NCI-H345 treated with DMSO at 0.1 percent for 48 hours (cell line): ENCODE measurements around the gene CDKN2AIP.
"Not testable (repeated sequence)": the region's sequence is repeated elsewhere in the genome, so short reads cannot be mapped to it uniquely, and the experiment has no call there.

Experiments used
- DNase-seq: peaks from one replicate; lab custom pipeline; 2025; ENCODE audit not compliant: unreplicated experiment; lab: John Stamatoyannopoulos, UW

CDKN2AIP gene

DNA sequence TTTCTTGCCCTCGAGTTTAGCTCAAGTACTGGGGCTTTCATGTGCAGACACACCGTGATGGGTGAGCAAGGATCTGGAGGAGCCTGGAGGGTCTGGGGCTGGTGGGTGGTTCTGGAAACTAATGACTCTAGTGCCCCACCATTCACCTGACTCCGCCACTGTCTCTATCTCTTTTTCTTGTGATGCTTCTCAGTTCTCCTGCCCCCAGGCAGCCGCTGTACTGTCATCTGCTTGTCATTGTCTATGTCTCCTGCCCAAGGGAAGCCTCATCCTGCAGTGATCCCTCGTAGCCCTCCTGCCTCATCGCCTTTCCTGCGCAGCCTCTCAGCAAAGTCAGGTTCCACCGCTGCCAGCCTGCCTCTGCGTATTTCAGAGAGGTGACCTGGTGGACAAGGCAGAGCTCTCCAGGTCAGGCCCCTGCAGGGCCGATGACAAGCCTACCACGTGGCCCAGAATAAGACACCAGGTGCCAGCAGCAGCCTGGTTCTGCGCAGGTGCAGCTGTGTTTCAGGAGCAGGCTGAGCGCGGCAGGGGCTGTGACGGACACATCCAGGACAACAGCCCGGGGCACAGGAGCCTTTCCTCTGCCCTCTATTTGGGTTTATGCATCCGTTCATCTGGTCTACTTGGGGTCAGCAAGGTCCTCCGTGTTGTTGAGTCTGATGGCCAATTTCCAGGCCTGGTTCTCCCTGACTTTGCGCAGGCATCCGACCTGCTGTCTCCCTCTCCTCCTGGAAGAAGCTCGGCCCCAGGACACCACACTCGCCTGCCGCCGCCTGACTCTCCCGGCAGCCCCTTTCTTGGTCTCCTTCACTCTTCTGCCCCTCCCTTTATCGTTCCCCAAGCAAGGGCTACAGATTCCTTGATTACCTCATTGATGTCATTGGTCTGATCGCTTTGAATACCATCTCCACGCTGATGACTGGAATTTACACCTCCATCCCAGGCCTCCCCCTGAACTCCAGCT is 30.9 kb upstream of the CDKN2AIP start:
- DNase-seq = no peak

DNA sequence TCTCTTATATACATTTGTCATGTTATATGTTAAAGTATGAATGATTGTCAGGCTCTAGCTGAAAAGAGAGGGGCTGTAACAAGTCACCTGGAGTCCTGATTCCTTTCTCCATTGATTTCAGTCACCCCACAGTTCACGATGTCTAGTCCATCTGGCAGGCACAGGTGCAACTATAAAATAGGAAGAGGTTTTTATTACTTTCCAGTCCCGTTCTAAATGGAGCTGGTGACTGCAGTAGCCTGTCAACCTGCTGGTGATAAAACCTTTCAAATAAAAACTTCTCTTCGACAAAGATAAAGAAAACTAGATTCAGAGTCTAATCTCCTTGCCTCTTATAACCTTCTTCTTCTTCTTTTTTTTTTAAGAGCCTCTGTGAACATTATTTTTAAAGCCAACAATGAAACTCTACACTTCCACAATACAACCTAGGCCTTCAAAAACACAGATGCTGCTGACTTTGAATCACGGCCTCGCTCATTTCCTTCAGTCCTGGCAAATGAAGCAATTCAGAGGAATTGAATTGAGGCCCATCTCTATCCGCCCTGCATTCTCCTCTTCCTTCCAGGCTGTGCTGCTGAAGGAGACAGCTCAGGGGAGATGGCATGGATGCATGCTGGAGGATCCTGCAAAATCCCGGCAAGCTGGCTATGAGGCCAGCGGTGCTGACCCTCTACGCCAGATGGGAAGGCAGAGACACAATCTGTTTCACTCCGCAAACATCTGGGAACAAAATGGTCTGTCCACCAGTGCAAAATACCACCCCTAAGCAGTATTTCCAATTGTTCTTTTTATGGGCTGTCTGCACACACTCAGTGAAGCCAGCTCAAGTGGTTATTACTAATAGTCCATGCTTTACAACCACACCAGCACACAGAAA is 27.3 kb upstream of the CDKN2AIP start:
- no peak for DNase-seq

DNA sequence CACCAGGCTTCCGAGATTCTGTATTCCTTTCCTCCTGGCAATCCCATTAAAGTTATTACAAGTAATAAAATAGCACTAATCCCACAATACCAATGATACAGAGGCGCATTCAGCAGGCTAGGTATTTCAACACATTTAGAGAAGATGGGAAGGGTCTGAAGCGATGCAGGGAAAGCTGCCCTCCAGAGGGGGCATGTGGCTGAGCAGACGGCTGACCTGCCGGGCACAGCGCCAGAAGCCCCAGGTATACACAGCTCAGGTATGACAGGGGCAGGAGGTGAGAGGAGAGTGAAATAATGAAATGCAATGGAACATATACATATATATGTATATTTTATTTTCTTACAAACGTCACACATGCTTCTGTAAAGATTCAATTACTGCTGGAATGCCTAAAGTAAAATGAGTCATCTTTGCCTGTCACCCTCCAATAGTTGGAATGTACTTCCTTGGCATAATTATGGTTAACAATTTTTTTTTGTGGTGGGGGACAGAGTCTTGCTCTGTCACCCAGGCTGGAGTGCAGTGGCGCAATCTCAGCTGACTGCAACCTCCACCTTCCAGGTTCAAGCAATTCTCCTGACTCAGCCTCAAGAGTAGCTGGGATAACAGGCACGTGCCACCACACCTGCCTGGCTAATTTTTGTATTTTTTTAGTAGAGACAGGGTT is 21.3 kb upstream of the CDKN2AIP start:
- no peak for DNase-seq

DNA sequence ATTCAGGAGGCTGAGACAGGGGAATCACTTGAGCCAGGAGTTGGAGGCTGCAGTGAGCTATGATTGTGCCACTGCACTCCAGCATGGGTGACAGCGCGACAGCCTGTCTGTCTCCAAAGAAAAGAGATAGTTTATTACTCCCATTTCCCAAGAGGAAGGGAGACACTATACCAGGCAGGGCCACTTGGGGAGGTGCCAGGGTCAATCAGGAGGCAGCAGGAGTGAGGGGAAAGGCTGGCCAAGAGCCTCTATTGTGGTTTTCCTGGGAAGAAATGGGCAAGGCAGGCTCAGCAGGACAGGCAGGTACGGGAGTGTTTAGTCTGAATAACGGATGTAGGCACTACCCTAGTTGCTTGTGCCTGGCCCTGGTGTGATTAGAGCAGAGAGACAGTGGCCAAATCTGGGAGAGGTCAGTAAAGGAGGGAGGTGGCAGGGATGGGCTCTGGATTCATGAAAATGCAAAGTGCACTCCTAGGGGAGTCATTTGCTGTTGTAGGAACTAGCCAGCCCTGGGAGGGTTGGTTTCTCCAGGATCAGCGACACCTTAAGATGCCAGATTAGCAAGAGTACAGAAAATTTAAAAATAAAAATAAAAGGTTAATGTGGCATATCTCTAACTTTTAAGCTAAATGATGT is 20.2 kb upstream of the CDKN2AIP start:
- DNase-seq = no peak

DNA sequence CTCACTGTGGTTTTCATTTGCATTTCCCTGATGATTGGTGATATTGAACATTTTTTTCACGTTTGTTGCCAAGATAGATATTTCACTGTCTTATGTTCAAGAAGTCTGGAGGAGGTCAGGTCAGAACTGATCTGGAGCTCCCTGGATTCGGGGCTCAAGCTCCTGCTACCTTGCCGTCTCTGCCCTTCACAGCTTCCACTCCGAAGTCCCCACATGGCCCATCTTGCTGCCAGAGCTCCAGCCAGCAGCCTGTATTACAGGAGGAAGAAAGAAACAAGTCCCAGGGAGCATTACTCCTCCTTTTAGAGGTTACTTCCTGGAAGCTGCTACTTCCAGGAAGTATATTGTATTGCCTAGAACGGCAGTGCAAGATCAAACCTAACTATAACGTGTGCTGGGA is 17.9 kb upstream of the CDKN2AIP start:
- DNase-seq = no peak

DNA sequence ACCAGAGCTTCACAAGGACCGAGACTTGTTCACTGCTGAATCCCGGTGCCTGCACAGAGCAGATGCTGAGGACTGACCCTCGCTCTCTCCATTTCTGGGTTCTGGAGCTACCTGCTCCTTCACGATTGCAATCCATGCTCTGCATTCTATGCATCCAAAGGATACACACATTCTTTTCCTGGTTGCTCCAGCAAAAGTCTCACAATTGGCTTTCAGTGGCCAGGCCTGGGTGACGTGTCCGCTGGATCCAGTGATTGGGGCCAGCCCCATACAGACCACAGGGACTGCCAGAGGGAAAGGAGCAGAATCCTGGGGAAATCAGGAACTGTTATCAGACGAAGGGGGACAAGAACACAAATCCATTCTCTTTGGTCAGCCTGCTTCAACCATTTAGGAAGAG is 14.9 kb upstream of the CDKN2AIP start:
- no peak for DNase-seq

DNA sequence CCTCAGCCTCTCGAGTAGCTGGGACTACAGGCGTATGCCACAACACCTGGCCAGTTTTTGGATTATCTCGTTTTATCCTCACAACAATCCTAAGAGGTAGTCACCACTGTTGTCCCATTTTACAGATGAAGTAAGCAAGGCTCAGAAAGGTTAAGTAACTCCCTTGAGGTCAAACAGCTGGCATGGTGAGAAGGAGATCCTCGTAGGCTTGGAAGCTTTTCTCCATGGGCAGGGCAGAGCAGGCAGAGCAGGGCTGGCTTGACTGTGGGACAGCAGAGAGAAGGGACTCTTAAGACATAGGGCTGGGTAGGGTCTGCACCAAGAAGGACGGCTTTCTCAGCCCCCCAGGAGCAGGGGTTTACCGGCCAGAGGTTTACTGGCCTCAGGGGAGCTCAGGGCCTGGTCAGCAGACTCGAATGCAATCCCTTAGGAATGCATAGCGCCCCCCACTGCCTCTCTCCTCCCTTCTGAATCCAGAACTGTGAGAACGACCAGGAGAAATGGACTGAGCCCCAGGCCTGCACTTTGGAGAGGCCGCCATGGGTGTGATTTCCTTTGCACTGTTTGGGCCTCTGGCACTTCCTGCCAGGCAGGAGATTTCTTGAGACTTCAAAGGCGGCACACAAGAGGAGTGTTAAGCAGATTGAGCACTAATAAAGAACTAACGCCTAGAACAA is 14.0 kb upstream of the CDKN2AIP start:
- DNase-seq = no peak

DNA sequence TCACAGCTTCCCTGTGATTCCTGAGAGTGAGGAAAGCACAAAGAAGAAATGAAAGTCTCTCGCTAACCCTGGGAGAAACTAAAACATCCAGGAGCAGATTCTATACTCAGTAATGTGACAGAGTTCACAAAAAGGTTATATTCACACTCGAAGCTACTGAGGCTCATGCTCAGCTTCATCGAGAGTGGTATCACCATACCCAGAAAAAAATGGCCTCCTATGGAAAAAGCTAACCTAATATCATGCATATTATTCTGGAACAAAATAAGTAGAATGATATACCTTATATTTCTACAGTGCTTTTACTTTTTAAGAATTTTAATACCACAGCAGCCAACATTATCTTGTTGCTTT is 13.5 kb upstream of the CDKN2AIP start:
- no peak for DNase-seq

DNA sequence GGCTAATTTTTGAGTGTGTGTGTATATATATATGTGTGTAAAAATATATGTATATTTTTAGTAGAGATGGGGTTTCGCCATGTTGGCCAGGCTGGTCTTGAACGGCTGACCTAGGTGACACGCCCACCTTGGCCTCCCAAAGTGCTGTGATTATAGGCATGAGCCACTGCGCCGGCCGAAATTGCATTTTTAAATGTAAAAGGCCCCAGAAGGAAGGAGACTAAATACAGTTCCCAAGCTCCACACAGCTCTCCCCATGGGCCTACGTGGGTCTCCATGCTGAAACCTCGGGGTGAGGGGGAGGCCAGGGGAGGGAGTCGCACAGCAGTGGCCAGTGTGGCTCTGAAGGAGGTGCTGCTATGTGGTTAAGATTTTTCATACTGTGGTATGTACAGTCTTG is 12.8 kb upstream of the CDKN2AIP start:
- DNase-seq = no peak

DNA sequence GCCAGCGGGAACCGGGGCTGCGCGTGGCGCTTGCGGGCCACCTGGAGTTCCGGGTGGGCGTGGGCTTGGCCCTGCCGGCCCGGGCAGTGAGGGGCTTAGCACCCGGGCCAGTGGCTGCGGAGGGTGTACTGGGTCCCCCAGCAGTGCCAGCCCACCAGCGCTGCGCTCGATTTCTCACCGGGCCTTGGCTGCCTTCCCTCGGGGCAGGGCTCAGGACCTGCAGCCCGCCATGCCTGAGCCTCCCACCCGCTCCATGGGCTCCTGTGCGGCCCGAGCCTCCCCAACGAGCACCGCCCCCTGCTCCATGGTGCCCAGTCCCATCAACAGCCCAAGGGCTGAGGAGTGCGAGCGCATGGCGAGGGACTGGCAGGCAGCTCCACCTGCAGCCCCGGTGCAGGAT is 11.3 kb upstream of the CDKN2AIP start:
- not testable (repeated sequence) for DNase-seq

DNA sequence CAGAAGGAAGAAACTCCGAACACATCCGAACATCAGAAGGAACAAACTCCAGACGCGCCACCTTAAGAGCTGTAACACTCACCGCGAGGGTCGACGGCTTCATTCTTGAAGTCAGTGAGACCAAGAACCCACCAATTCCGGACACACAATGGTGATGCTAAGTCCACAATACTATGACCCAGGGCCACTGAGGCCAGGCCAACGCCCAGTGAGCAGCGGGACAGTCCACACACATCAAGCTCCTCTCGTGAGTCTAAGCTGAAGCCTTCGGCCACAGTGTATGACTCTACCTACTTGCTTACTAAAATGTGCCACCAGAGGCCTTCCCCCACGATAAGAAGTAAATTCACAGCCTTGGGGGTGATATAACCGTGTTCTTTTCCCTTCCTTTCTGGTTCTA is 10.2 kb upstream of the CDKN2AIP start:
- DNase-seq = no peak

DNA sequence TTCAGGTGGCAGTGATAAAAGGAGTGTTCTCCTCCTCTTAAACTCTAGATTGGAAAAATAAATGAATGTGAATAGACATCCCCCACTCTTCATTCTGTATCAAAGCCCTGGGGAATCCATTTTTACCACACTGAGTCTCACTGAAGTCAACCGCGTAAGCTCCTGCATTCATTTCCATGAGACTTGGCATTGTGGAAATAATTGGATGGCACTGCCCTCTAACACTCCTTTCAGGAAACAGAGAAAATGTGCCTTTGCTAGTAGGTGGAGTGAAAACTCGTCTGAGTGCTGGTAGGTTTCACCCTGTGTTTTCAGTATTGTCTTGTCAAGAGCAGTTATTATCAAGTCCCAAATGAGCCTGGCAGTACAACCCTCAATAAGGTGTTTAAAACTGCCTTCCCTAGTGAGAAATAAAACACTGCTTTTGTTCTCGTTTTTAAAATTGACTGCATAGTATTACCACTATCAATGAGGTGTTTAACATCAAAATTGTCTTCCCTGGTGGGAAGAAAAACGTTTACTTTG is 9.7 kb upstream of the CDKN2AIP start:
- no peak for DNase-seq

DNA sequence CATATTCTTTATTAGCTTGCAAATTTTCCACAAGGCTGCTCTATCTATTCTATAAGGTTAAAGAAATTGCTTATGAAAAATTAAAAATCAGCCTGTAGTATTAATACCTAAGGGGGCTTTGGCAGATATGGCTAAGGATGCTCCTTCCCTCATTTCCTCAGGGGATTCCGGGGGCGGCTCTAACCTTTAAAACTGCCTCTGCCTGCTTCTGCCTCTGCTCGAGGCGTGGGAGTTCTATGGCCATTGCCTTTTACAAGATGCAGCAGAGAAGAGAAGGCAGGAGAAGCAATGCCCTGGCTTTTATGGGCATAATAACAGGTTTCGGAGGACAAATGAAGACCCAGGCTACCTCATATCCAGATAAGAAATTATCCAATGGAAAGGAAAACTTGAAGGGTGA is 8.6 kb upstream of the CDKN2AIP start:
- no peak for DNase-seq

DNA sequence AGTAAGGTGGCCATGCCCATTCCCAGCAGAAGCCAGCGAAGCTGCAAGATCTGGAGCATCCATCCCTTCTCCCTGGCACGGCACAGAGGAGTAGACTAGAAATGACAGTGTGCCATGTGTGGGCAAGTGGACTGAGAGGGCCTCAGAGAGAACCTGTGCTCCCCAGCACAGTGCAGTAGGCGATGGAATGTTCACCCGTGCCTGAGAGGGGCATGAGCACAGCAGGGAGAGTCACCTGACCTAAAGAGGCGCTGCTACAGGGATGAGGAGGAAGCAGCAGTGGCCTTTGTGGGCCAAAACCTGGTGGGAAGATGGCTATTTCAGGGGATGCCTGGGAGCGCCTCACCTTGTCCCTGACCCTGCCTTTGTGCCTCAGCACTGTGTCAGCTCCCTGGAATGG is 8.0 kb upstream of the CDKN2AIP start:
- no peak for DNase-seq

DNA sequence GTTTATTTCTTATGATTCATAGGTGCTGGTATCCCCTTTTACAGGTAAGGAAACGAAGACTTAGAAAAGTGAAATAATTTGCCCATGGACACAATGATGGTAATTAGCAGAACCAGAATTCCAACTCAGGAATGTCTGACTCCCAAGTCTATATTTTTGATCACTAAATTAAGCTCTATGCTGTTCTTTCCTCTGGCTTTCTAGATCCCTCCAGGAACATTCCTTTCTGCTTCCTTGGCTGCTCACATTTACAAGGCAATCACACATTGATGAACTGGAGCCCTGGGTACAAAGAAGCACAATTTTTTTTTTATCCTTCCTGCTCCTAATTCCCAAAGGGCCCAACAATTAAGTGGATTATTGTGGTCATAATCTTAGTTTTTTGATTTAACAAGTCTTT is 7.0 kb upstream of the CDKN2AIP start:
- DNase-seq = no peak

DNA sequence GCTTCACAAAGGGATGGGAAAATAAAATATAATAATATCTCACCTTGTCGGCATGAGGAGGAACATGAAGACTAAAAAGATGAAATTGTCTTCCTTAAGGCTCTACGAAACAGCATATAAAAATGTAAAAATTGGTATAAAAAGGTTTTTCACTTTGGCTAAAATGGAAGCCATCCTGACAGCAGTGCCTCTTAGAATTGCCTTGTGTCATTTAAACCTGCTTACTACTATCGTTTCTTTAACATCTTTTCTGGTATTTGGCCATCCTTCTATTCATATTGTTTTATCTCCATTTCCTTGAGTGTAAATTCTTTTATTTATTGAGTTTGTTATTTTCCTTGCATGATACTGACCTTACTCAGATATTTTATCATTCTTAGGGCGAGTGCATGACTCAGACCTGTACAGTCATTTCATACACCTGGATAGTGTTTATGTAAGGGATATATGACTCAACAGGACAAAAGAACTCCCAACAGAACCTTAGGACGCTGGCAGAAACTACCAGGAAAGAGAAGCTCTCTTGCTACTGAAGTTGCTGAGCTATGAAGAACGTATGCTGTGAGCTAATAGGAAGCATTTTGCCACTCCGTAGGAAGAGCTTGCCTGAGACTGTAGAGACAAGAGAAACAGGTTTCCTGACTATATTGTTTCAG is 5.8 kb upstream of the CDKN2AIP start:
- no peak for DNase-seq

DNA sequence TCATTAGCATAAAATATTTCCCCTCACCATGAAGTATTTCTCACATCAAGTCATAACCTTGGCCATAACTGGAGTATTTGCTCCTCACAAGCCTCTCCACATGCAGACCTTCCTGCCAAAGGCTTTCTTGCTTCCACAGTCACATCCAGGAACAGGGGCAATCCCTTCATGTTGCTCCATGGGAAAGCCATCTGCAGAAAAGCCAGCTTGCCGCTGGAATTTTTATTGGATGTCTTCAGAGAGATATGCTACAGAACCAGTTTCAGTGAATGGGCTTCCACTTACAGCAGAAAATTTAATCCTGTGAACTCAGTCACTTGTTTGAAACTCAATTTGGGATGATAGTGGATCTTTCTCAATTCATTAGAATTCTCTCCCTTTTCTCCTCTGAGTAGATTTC is 3.2 kb upstream of the CDKN2AIP start:
- no peak for DNase-seq

DNA sequence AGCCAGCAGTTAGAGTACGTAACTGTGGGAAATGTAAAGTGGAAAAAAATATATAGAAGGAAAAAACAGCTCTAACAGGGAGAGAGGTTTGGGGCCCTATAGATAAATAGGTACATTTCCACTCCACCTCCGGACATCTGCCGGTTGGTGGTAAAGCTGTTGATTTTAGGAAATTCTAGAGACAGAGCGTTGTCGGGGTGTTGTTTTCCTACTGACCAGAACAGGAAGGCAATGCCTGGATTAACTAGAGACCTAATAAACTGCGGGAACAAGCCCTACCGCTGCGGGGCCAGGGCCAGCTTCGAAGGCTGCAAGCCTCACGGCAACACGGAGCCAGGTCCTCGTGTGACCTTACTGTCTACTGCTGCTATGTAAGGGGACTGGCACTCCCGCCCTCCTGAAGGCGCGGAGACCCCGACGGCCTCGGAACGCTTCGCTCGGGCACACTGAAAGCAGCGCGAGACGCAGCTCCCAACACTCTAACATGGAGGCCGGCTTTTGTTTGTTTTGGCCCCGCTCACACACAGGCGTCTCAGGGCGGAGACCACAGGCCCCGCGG is 702 bp upstream of the CDKN2AIP start:
- DNase-seq = no peak

DNA sequence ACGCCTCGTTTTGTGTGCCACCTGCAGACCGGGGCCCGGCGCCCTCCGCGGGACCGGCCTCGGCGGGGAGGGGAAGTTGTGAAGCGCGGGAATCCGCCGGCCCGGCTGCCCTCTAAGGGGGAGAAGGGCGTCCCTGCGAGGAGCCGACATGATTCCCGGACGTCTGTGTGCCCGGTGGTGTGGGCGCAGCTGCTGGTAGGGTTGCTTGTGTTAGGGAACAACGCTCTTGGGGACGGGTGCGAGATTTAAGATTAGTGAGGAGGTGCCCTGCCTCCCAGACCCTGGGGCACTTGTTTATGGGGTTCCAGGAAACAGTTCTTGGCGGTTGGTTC is 627 bp downstream of the CDKN2AIP start:
- DNase-seq = no peak

DNA sequence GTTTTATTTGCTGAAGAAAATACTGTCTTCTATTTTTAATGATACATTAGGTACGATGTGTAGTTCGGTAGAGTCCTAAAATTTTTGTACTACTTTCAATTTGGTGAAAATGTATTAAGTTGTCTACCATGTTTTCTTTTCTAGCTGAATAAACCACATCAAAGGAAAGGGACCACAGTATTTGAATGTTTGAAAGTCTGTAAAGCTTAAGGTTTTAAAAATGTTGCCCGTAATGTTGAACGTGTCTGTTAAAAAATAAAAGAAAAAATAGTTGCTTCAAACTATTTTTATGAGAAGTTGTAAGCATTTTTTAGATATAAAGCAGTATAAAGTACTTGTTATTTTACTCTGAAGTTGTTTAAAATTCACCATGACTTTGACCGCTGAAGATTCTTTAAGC is 3.2 kb downstream of the CDKN2AIP start:
- DNase-seq = no peak
